K562 (cell line): ENCODE measurements around the gene CNPY2. TPM values are rescaled to one million over a fixed set of nuclear protein-coding genes. Genes with fewer than 3 reads are reported as not detected.
A peak's percentile ranks its signal among the peaks of the same experiment; 100 is the strongest.

Source experiments
- CBX2 ChIP-seq: fragments of 200-600 bp; sonication (generic); IDR thresholded peaks from one replicate; pipeline ENCODE4 v1.6.1; 2012; ENCODE audit warnings: mild to moderate bottlenecking, low read length, inconsistent platforms; ENCODE audit not compliant: insufficient read depth, poor library complexity, severe bottlenecking
- CCNT2 ChIP-seq: IDR thresholded peaks from 2 replicates; pipeline ENCODE4 v1.6.1; 2011; ENCODE audit warnings: borderline replicate concordance, low read depth, mild to moderate bottlenecking, moderate library complexity, mixed read lengths, low read length; ENCODE audit not compliant: insufficient read length; ENCODE audit errors: extremely low read depth
- ESRRB ChIP-seq: fragments of 250-450 bp; sonication (Bioruptor Pico); IDR thresholded peaks from 2 replicates; pipeline ENCODE4 v1.5.0; 2020; ENCODE audit warnings: mild to moderate bottlenecking, moderate library complexity, borderline replicate concordance
- HLTF ChIP-seq: fragments of 450-650 bp; IDR thresholded peaks from 2 replicates; pipeline ENCODE4 v1.6.1; 2016
- KHSRP ChIP-seq: fragments of 450-650 bp; IDR thresholded peaks from 2 replicates; pipeline ENCODE4 v1.6.1; 2017
- KLF13 ChIP-seq: fragments of 450-650 bp; IDR thresholded peaks from 2 replicates; pipeline ENCODE4 v1.6.1; 2016; ENCODE audit warnings: missing genetic modification characterization, low read depth, mild to moderate bottlenecking, missing compliant biosample characterization, moderate library complexity, borderline replicate concordance
- MLX ChIP-seq, 2 experiments: fragments of 450-650 bp in 1 of 2; sonication (generic) in 1 of 2; formaldehyde crosslinking; conservative IDR thresholded peaks; 2 replicates each; pipeline versions ENCODE4 v1.4.0 to v1.8.1; 2020 to 2022; ENCODE audit warnings: mild to moderate bottlenecking in 1 of 2, missing genetic modification reagents in 1 of 2
- NBN ChIP-seq: fragments of 450-650 bp; IDR thresholded peaks from 2 replicates; pipeline ENCODE4 v1.6.1; 2016; ENCODE audit warnings: low read depth, mild to moderate bottlenecking
- PBX2 ChIP-seq, 2 experiments: IDR thresholded peaks in 1 of 2; conservative IDR thresholded peaks in 1 of 2; 2 replicates each; pipeline ENCODE4 v1.6.1; 2016; ENCODE audit warnings: low read depth in 2 of 2, mild to moderate bottlenecking in 1 of 2, missing compliant biosample characterization in 1 of 2, missing genetic modification characterization in 1 of 2, moderate library complexity in 1 of 2
- POLR2B ChIP-seq: fragments of 450-650 bp; IDR thresholded peaks from 2 replicates; pipeline ENCODE4 v1.6.1; 2018; ENCODE audit warnings: low read depth; ENCODE audit not compliant: partially characterized antibody
- PRDM10 ChIP-seq: fragments of 450-650 bp; IDR thresholded peaks from 2 replicates; pipeline ENCODE4 v1.6.1; 2018; ENCODE audit not compliant: partially characterized antibody
- RBBP5 ChIP-seq: fragments of 200-600 bp; sonication (generic); IDR thresholded peaks from 2 replicates; pipeline ENCODE4 v1.6.1; 2012; ENCODE audit warnings: borderline replicate concordance, mild to moderate bottlenecking, low read length, control low read depth, inconsistent platforms; ENCODE audit not compliant: insufficient read depth, poor library complexity, severe bottlenecking
- STAT5A ChIP-seq: IDR thresholded peaks from 2 replicates; pipeline ENCODE4 v1.6.1; 2012; ENCODE audit warnings: low read length, inconsistent platforms, borderline replicate concordance
- STAT5B ChIP-seq: fragments of 250-450 bp; sonication (Bioruptor Pico); IDR thresholded peaks from 2 replicates; pipeline ENCODE4 v1.8.0; 2021; ENCODE audit warnings: mild to moderate bottlenecking, inconsistent platforms
- TCF7L2 ChIP-seq: fragments of 150-350 bp; IDR thresholded peaks from 2 replicates; pipeline ENCODE4 v1.6.1; 2016; ENCODE audit warnings: low read depth, mild to moderate bottlenecking, low read length, moderate library complexity
- TFE3 ChIP-seq: fragments of 450-650 bp; formaldehyde crosslinking; IDR thresholded peaks from 2 replicates; pipeline ENCODE4 v1.4.0; 2020; ENCODE audit warnings: mild to moderate bottlenecking, mixed read lengths
- YBX1 ChIP-seq: fragments of 450-650 bp; IDR thresholded peaks from 2 replicates; pipeline ENCODE4 v1.7.1; 2016; ENCODE audit warnings: mild to moderate bottlenecking
- ZNF584 ChIP-seq: fragments of 200-800 bp; sonication (Bioruptor generic); IDR thresholded peaks from 2 replicates; pipeline ENCODE4 v1.6.1; 2016; ENCODE audit warnings: low read depth, mild to moderate bottlenecking, missing genetic modification characterization, missing compliant biosample characterization
- polyA plus RNA-seq, 8 experiments: library from polyadenylated mRNA; depleted of rRNA in 4 of 8; stranded (reverse) in 5 of 8; unstranded in 3 of 8; fragments of >200 nt; fragmentation: Nextera tagmentation in 2 of 8; fragmentation: Illumina TruSeq in 1 of 8; extraction: Ambion mirVana in 2 of 8; extraction: Trizol in 1 of 8; gene quantifications; 2 replicates each; pipeline versions ENCODE4 v1.2.1 to v1.2.3, GENCODE V29; 2011 to 2014; ENCODE audit warnings: inconsistent platforms in 1 of 8, missing spikeins in 1 of 8
- total RNA-seq, 7 experiments: library from RNA; depleted of rRNA in 6 of 7; stranded (reverse); fragments of >200 nt in 6 of 7; fragmentation: Illumina TruSeq in 2 of 7; extraction: Trizol in 2 of 7; gene quantifications; 2 replicates each; pipeline versions ENCODE4 v1.2.1 to v1.2.3, GENCODE V29; 2011 to 2021; ENCODE audit warnings: low replicate concordance in 1 of 7

CNPY2 gene
- total and polyA plus RNA-seq, 9 of the 15 experiments (the other 6 are each of a cell fraction or from before 2014, with no cell fraction given) = 33.8 to 190 (median 138) TPM

GRCh38 chr12:56299853-56300643 lies 15.7 kb downstream of the CNPY2 start, which contains the start of gene CS (continued):
- TF ChIP-seq PRDM10 (peak; percentile 35), STAT5A (no peak), YBX1 (no peak), TCF7L2 (no peak), TFE3 (CRISPR knock-in tag) (no peak), HLTF (no peak), STAT5B (no peak), KHSRP (no peak), KLF13 (no peak), NBN (peak; percentile 38; the same call in 1 of the 2 replicates), ESRRB (CRISPR knock-in tag) (no peak), POLR2B (peak; percentile 81), RBBP5 (peak; percentile 81), PBX2 (CRISPR knock-in tag; IDR thresholded peaks at IDR 0.05; ENCODE audit: low read depth) (no peak), PBX2 (tag; conservative IDR thresholded peaks at IDR 0.05; ENCODE audit: low read depth) (peak; percentile 92), ZNF584 (CRISPR knock-in tag) (no peak), MLX (CRISPR knock-in tag; conservative IDR thresholded peaks at IDR 0.05) (no peak), CBX2 (no peak), CCNT2 (peak; percentile 57)
